Measurements from ENCODE around the gene M1AP.

DNA sequence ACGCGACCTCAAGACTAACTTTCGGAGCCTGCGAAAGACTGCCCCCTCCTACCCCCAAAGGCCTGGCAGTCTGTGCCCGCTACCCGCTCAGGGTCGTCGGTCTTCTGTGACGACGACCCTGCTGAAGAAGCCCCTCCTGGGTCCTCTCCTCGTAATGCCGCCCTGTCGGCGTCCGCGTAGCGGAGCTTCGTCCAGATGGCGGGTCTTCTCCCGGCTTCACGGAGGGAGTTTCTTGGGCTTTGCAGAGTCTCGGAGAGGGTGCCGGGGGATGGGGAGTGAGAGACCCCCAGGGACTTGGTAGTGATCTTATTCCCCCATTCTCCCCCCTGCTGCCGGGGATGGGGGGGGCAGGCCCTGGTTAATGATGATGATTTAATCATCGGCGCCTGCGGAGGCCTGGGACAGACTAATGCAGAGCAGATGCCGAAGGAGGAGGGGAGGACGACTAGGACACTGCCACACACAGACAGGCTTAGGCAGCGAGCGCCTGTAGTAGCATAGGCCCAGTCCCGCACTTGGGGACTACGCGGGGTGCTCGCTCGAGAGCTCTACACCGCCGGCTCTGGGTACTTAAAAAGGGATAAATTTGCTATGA, 140.1 kb downstream of the M1AP start:
- TF ChIP-seq, protein P1, sequence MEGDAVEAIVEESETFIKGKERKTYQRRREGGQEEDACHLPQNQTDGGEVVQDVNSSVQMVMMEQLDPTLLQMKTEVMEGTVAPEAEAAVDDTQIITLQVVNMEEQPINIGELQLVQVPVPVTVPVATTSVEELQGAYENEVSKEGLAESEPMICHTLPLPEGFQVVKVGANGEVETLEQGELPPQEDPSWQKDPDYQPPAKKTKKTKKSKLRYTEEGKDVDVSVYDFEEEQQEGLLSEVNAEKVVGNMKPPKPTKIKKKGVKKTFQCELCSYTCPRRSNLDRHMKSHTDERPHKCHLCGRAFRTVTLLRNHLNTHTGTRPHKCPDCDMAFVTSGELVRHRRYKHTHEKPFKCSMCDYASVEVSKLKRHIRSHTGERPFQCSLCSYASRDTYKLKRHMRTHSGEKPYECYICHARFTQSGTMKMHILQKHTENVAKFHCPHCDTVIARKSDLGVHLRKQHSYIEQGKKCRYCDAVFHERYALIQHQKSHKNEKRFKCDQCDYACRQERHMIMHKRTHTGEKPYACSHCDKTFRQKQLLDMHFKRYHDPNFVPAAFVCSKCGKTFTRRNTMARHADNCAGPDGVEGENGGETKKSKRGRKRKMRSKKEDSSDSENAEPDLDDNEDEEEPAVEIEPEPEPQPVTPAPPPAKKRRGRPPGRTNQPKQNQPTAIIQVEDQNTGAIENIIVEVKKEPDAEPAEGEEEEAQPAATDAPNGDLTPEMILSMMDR (IDR thresholded peaks at IDR 0.05), result no peak
- no peak for TF ChIP-seq EP300 (IDR thresholded peaks at IDR 0.05)
